Fibroblast of villous mesenchyme (primary cell): ENCODE data around the gene C1orf105. TPM values are rescaled to one million over a fixed set of nuclear protein-coding genes. Genes with fewer than 3 reads are reported as not detected.

Source experiments
- DNase-seq: peaks from one replicate; pipeline ENCODE4 v3.0.0-alpha.2; 2010; ENCODE audit warnings: low read depth
- H3K4me3 ChIP-seq: 2 replicates; pipeline ENCODE4 v1.5.1; 2011; ENCODE audit warnings: low read depth, mild to moderate bottlenecking, low read length
- CTCF ChIP-seq: IDR thresholded peaks from 2 replicates; pipeline ENCODE4 v1.5.1; 2012; ENCODE audit warnings: low read depth, mild to moderate bottlenecking, low read length; ENCODE audit not compliant: insufficient read depth
- total RNA-seq: library from RNA; depleted of rRNA; stranded (reverse); fragments of >200 nt; gene quantifications from 2 replicates; pipeline ENCODE4 v1.2.3, GENCODE V29; 2012

The C1orf105 gene
- total RNA-seq, 1 donor: not detected

DNA sequence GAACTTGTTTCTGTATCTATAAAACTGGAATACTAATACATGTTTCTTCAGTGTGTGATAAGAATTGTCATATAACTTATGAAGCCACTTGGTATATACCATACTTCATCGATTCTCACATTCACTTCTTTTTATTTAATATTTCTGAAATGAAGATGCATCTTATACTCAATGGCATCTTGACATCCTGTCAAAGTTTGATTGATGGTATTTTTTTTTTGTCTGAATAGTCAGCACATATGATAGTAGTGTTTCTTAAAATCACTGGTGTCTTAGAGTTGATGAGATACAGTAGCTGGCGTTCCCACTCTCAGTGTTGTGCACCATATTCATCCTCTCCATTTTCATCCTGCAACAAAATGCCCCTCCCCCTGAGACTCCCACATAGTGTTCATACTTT lies 34.4 kb upstream of the C1orf105 start:
- DNase-seq: no peak
- no peak for TF ChIP-seq CTCF
- H3K4me3 ChIP-seq: no peak overlapping the region

DNA sequence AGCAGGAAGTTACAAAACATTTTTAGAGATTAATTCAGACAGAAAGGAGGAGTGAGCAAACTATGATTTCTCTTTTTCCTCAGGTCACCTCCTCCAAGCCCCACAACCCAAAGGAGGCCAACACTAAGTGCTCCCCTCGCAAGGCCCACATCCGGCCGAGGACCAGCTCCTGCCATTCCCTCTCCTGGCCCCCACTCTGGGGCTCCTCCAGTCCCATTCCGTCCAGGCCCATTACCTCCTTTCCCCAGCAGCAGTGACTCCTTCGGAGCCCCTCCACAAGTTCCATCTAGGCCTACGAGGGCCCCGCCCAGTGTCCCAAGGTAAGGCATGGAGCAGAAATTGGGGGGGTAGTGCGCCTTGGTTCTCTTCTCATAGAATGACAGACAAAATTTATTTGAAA lies 32.0 kb upstream of the C1orf105 start:
- DNase-seq: no peak
- no peak for TF ChIP-seq CTCF
- H3K4me3 ChIP-seq: no peak overlapping the region

DNA sequence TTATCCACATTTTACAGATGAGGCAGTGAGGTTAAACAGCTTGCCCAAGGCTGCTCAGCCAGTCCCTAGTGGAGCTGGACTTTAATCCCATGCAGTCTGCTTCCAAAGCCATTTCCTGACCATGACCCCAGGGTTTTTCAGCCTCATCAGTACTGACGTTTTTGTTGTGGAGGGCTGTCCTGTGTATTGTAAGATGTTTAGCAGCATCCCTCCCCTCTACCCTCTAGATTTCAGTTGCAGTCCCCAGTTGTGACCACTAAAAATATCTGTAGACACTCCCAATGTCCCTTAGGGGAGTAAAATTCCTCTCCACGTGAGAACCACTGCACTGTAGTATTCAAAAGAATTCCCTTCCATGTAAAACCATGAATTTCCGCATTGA lies 30.2 kb upstream of the C1orf105 start:
- no peak overlapping the region for H3K4me3 ChIP-seq
- no peak for TF ChIP-seq CTCF
- peak; percentile 68 for DNase-seq

GRCh38 chr1:172390683-172391551 lies 29.6 kb upstream of the C1orf105 start:
- no peak overlapping the region for H3K4me3 ChIP-seq
- DNase-seq: peak; percentile 43
- no peak for TF ChIP-seq CTCF

- TF ChIP-seq CTCF: no peak
- DNase-seq: no peak
- no peak overlapping the region for H3K4me3 ChIP-seq
Observed at GRCh38 chr1:172391976-172392375, 28.5 kb upstream of the C1orf105 start.

GRCh38 chr1:172393354-172393753 lies 27.1 kb upstream of the C1orf105 start:
- H3K4me3 ChIP-seq: no peak overlapping the region
- DNase-seq: no peak
- TF ChIP-seq CTCF: no peak

DNA sequence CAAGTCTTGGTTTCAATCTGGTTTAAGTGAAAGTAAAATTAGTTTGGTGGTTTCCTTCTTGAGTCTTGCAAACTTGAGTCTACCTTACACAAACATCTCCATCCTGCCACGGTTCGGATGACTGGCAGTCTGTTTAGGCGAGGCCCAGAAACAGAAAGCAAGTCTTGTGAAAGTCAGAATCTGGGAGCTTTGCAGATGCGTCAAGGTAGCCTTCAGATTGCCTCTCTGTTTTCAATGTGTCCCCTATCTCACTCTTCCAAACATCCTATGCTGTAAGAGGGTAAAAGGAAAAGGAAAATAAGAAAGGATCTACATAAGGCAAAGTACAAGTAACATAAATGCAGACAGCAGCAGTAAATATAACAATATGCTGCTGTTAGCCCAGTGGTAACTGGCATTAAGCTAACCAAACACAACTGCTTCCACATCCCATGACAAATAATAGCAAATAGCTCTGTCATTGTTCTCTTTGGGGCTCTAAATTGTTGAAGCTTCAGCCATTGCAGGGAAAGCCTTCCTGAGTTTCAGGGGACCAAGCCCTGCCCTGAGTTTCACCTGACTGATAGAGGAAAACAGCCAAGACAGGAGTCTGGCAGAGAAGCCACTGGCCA lies 26.2 kb upstream of the C1orf105 start:
- DNase-seq: peak; percentile 34
- no peak overlapping the region for H3K4me3 ChIP-seq
- no peak for TF ChIP-seq CTCF
